HUES6 (cell line): ENCODE data around the gene KIAA1958.
A peak's percentile ranks its signal among the peaks of the same experiment; 100 is the strongest.

ENCODE experiments used
- H3K27ac ChIP-seq: 2 replicates; pipeline ENCODE4 v1.7.0; 2013; ENCODE audit warnings: low read depth, mild to moderate bottlenecking, low read length, inconsistent platforms
- H3K27me3 ChIP-seq: 2 replicates; pipeline ENCODE4 v1.6.1; 2013; ENCODE audit warnings: low read length; ENCODE audit not compliant: control insufficient read depth, insufficient read depth
- H3K36me3 ChIP-seq: 2 replicates; pipeline ENCODE4 v1.6.1; 2013; ENCODE audit warnings: low read length; ENCODE audit not compliant: control insufficient read depth, insufficient read depth
- H3K4me1 ChIP-seq: 2 replicates; pipeline ENCODE4 v1.6.1; 2013; ENCODE audit warnings: low read length; ENCODE audit not compliant: control insufficient read depth, insufficient read depth
- H3K4me3 ChIP-seq: 2 replicates; pipeline ENCODE4 v1.5.1; 2013; ENCODE audit warnings: low read depth, low read length
- H3K9ac ChIP-seq: one replicate; pipeline ENCODE4 v1.6.1; 2013; ENCODE audit warnings: mild to moderate bottlenecking, low read length
- H3K9me3 ChIP-seq: 2 replicates; pipeline ENCODE4 v1.6.1; 2013; ENCODE audit warnings: low read depth, low read length; ENCODE audit not compliant: control insufficient read depth, insufficient read depth

Gene KIAA1958, protein sequence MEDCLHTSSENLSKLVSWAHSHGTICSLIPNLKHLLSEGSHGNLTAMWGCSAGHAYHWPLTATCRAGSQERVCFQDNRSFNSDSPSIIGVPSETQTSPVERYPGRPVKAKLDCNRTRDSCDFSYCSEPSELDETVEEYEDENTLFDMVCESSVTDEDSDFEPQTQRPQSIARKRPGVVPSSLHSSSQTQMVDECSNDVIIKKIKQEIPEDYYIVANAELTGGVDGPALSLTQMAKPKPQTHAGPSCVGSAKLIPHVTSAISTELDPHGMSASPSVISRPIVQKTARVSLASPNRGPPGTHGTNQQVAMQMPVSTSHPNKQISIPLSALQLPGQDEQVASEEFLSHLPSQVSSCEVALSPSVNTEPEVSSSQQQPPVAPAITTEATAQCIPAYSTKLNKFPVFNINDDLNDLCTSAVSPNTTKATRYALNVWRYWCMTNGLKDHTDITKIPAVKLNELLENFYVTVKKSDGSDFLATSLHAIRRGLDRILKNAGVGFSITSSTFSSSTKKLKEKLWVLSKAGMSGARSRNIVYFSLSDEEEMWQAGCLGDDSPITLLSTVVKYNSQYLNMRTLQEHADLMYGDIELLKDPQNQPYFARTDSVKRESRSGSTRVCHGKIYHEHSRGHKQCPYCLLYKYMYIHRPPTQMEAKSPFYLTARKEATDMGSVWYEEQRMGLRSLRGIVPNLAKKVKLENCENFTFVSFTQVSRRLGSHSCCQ

DNA sequence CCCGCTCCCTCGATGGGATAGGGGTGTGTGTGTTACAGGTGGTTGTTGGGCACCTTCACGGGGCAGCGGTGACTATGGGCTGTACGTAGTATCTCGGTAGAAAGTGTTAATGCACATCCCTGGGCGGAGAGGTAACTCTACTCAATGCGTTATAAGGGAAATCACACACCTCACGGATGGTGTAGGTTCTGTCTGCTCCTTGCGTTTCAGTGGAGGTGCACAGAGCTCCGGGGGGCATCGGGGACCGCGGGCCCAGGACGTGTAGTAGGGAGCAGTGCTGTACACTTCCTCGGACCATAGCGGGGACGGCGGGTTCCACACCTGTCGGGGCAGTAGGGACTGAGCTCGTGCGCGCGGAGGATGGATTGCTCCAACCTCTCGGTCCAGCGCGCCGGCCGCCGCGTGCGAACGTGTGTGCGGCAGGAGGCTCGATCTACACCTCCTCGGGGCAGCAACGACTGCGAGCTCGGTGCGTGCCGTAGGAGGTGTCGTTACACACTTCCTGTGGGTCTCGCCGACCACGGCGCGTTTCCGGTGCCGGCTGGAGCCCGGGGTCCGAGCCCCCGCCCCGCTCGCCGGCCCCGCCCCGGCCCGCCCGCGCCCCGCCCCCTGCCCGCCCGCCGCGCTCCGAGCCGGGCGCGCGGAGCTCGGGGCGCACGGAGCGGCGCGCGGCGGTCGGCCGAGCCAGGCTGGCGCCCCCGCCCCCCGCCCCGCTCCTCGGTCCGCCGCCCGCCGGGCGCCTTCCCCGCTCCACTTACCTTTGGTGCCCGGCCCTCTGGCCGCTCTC lies at the start of gene KIAA1958:
Gene KIAA1958 (plus strand): TSS at position 607 of the 787 bp plus-strand sequence. CDS start 87,254 bp downstream, outside the sequence.
- H3K4me1 ChIP-seq, result peaks cover 26% of the 10 kb centered on the region

DNA sequence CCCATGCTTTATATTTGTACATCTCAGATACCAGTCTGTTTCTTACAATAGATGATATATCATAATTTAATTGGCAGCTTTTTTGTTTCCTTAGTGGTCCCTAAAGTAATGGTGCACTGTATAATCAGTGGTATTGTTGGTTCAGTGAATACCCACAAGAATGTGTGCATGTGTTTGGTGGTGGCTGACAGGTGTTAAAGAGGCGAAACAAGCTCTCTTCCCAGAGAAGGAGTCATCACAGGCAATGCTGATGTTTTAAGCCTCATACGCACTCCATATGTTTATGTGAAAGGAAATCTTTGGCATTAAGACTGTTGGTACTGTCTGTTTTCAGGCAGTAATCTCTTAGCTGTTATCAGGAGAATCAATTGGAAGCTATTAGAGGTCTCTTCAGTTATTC lies 49.2 kb upstream of the KIAA1958 start:
- Histone ChIP-seq H3K27me3 (no peaks in the 10 kb centered on the region), H3K9ac (no peak overlapping the region), H3K9me3 (no peaks in the 10 kb centered on the region), H3K4me1 (no peaks in the 10 kb centered on the region), H3K4me3 (no peak overlapping the region), H3K27ac (no peak overlapping the region), H3K36me3 (peaks cover 5% of the 10 kb centered on the region)

More for the DNA sequence above, at the start of gene KIAA1958:
- Histone ChIP-seq H3K9ac (peak within 1 kb of the TSS; percentile 92), H3K27ac (peak within 1 kb of the TSS; percentile 82), H3K27me3 (no peaks in the 10 kb centered on the region), H3K36me3 (no peaks in the 10 kb centered on the region), H3K9me3 (no peaks in the 10 kb centered on the region), H3K4me3 (peak within 1 kb of the TSS; percentile 98)

DNA sequence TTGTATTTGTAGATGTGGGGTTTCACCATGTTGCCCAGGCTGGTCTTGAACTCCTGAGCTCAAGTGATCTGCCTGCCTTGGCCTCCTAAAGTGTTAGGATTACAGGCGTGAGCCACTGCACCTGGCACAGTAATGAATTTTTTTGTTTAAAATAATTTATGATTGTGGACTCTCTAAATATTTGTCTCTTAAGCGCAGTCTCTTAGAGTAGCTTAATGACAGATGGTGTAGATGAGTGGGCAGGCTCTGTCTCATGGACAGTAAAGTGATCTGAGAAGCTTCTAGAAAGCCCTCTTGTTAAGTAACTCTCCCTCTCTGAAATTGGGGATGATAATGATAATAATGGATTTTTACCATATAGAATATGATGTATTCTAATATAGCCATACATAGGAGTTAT lies 47.5 kb upstream of the KIAA1958 start:
- H3K27me3 ChIP-seq, result no peaks in the 10 kb centered on the region
- H3K36me3 ChIP-seq, result peaks cover 3% of the 10 kb centered on the region
- no peaks in the 10 kb centered on the region for H3K9me3 ChIP-seq
- no peak overlapping the region for H3K9ac ChIP-seq
- no peak overlapping the region for H3K4me3 ChIP-seq
- H3K4me1 ChIP-seq, result no peaks in the 10 kb centered on the region
- no peak overlapping the region for H3K27ac ChIP-seq

DNA sequence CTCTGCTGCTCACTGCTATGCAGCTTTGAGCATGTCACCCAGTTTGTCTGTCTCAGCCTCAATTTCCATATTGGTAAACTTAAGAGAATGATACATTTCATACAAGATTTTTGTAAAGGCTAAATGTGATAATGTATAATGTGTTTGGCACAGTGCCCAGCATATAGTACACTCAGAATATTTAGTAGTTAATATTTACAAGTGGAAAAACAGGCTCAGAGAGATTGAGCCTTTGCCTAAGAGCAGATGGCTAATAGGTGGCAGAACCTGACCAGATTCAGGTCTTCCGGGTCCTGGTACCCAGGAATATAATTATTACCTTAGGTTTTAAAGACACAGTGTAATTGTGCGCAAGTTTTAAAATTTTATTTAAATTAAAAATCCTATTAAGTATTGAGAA lies 46.8 kb upstream of the KIAA1958 start:
- H3K27ac ChIP-seq, result no peak overlapping the region

DNA sequence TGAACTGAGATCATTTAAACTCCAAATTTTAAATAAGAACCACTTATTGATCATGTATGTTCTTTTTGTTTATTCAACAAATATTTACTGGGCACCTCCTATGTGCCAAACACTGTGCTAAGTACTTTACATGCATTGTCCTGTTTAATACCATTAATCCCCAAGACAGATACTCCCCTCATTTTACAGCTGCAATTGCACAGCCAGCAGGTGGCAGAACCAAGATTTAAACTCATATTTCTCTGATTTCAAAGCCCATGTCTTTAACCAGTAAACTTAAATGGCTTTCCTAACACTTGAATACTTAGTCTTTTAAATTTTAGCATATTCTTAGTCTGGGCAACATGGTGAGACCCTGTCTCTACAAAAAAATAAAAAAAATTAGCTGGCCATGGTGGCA lies 43.4 kb upstream of the KIAA1958 start:
- Histone ChIP-seq H3K9ac (no peak overlapping the region), H3K27me3 (no peaks in the 10 kb centered on the region), H3K4me3 (no peak overlapping the region), H3K36me3 (peaks cover 3% of the 10 kb centered on the region; the same call in 1 of the 2 replicates), H3K27ac (no peak overlapping the region), H3K4me1 (no peaks in the 10 kb centered on the region), H3K9me3 (no peaks in the 10 kb centered on the region)

More for the DNA sequence above, 46.8 kb upstream of the KIAA1958 start:
- no peak overlapping the region for H3K9ac ChIP-seq
- H3K9me3 ChIP-seq, result no peaks in the 10 kb centered on the region
- H3K4me3 ChIP-seq, result no peak overlapping the region
- peaks cover 3% of the 10 kb centered on the region for H3K36me3 ChIP-seq
- H3K27me3 ChIP-seq, result no peaks in the 10 kb centered on the region
- H3K4me1 ChIP-seq, result no peaks in the 10 kb centered on the region

DNA sequence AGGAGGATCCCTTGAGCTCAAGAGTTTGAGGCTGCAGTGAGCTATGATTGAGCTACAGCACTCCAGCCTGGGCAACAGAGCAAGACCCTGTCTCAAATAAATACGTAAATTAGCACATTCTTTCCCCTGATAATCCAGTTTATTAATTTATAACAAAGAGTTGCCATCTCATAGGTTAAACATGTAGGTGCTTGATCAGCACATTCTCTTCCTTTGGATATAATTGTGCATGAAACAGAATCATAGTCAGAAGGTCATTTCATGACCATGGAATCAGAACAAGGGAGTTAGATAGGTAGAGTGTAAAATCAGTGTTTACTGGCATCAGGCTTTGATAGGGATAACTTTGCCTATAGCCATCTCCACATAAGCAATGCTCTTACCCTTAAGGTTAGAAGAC lies 43.0 kb upstream of the KIAA1958 start:
- no peaks in the 10 kb centered on the region for H3K4me1 ChIP-seq
- no peak overlapping the region for H3K4me3 ChIP-seq
- H3K27me3 ChIP-seq, result no peaks in the 10 kb centered on the region
- H3K9ac ChIP-seq, result no peak overlapping the region
- H3K27ac ChIP-seq, result no peak overlapping the region
- no peaks in the 10 kb centered on the region for H3K9me3 ChIP-seq
- peaks cover 3% of the 10 kb centered on the region; the same call in 1 of the 2 replicates for H3K36me3 ChIP-seq

DNA sequence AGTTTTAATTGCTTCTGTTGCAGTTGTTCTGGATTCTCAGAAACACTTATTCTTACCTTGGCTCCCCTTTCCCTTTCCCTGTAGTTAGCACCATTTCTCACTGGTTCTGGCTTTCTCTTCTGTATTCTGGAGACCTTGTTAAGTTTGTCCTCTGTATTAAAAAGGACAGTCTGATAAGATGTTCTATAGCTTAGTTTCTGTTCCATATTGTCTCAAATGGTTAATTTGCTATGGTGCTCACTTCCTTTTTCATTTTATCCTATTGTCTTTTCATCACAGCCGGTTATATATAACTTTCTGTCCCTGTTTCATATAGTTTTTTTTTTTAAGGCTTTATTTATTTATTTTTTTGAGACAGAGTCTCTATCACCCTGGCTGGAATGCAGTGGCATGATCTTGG lies 41.4 kb upstream of the KIAA1958 start:
- H3K36me3 ChIP-seq, result peaks cover 3% of the 10 kb centered on the region; the same call in 1 of the 2 replicates
- no peak overlapping the region for H3K9ac ChIP-seq
- no peaks in the 10 kb centered on the region for H3K9me3 ChIP-seq
- no peaks in the 10 kb centered on the region for H3K27me3 ChIP-seq
- H3K4me1 ChIP-seq, result no peaks in the 10 kb centered on the region
- no peak overlapping the region for H3K4me3 ChIP-seq
- H3K27ac ChIP-seq, result no peak overlapping the region

DNA sequence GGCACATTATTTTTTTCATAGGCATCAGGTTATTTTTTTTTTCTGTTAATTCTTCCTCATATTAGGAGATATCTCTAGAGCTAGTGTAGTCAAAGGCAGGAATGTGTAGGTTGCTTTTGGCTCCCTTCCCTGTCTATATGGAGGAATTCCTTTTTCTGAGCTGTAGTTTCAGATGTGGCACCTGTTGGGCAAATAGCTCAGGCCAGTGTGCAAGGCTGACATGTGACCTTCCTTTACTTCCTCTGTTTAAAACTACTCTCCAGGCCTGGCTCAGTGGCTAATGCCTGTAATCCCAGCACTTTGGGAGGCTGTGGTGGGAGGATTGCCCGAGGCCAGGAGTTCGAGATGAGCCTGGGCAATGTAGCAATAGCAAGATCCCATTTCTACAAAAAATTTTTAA lies 40.5 kb upstream of the KIAA1958 start:
- Histone ChIP-seq H3K36me3 (no peaks in the 10 kb centered on the region), H3K27ac (no peak overlapping the region), H3K4me3 (no peak overlapping the region), H3K9ac (no peak overlapping the region), H3K4me1 (no peaks in the 10 kb centered on the region), H3K9me3 (no peaks in the 10 kb centered on the region), H3K27me3 (no peaks in the 10 kb centered on the region)

DNA sequence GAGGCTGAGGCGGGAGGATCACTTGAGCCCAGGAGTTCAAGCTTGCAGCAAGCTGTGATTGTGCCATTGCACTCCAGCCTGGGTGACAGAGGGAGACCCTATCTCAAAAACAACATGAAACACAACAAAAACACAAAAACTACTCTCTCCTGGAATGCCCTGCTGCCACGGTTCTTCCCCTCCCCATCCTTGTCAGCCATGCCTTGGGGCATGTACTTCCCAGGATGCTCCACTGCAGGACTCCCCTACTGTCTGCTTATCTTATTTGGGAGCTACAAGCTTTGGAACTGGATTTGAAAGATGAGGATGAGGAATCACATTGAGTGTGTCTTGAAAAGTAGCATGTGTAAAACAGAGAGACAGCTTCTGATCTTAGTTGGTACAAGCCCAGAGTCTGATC lies 40.1 kb upstream of the KIAA1958 start:
- H3K9me3 ChIP-seq, result no peaks in the 10 kb centered on the region
- H3K27ac ChIP-seq, result no peak overlapping the region
- H3K9ac ChIP-seq, result no peak overlapping the region
- H3K4me3 ChIP-seq, result no peak overlapping the region
- H3K4me1 ChIP-seq, result no peaks in the 10 kb centered on the region
- no peaks in the 10 kb centered on the region for H3K27me3 ChIP-seq
- no peaks in the 10 kb centered on the region for H3K36me3 ChIP-seq

DNA sequence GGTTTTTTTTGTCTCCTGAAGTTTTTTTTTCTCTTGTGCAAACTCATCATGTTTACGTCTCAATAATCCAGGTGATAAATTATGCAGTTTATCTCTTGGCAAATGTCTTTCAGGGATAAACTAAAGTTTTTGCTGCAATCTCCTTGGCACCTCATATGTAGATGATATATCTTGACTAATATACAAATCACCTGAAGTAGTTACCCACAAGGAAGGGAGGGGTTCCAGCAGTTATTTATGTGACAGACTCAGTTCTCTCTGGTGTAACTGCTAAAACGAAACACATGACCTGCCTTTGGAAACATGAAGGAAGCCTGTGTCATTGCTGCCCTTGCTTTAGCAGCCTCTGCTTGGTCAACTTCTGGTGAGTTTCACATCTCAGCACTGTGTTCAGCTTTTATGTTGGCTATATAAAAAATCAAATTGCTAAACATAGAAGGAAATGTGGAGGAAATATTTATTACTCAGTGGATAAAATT lies 39.3 kb upstream of the KIAA1958 start:
- Histone ChIP-seq H3K9me3 (no peaks in the 10 kb centered on the region), H3K27ac (no peak overlapping the region), H3K9ac (no peak overlapping the region), H3K4me3 (no peak overlapping the region), H3K36me3 (no peaks in the 10 kb centered on the region), H3K4me1 (no peaks in the 10 kb centered on the region), H3K27me3 (no peaks in the 10 kb centered on the region)
